ENCODE data around the gene HELZ2.

DNA sequence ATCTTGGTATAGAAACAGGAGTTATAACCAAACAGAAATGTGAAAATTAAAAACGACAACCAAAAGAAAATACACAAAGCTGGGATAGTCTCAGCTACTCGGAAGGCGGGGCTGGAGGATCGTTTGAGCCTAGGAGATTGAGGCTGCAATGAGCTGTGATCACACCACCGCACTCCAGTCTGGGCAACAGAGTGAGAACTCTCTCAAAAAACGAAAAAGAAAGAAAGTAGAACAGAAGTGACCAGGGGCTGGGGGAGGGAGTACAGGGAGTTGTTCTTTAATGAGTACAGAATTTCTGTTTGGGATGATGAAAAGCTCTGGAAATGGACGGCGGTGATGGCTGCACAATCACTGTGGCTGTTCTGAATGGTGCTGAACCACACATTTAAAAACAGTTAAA lies 47.0 kb upstream of the HELZ2 start:
- TF ChIP-seq HMGXB4 (CRISPR knock-in tag; IDR thresholded peaks at IDR 0.05), result no peak
- TF ChIP-seq, protein P1, sequence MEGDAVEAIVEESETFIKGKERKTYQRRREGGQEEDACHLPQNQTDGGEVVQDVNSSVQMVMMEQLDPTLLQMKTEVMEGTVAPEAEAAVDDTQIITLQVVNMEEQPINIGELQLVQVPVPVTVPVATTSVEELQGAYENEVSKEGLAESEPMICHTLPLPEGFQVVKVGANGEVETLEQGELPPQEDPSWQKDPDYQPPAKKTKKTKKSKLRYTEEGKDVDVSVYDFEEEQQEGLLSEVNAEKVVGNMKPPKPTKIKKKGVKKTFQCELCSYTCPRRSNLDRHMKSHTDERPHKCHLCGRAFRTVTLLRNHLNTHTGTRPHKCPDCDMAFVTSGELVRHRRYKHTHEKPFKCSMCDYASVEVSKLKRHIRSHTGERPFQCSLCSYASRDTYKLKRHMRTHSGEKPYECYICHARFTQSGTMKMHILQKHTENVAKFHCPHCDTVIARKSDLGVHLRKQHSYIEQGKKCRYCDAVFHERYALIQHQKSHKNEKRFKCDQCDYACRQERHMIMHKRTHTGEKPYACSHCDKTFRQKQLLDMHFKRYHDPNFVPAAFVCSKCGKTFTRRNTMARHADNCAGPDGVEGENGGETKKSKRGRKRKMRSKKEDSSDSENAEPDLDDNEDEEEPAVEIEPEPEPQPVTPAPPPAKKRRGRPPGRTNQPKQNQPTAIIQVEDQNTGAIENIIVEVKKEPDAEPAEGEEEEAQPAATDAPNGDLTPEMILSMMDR (IDR thresholded peaks at IDR 0.05), result no peak
